GM21717 (cell line): ENCODE data around the gene C11orf16.
A peak's percentile ranks its signal among the peaks of the same experiment; 100 is the strongest.
"Not testable (repeated sequence)": the region's sequence is repeated elsewhere in the genome, so short reads cannot be mapped to it uniquely, and the experiment has no call there.

Source experiments
- ATAC-seq: cut with Tn5 transposase; IDR thresholded peaks from one replicate; pipeline ENCODE4 v1.9.1; 2021; ENCODE audit warnings: mild to moderate bottlenecking, moderate library complexity; ENCODE audit not compliant: unreplicated experiment

The C11orf16 gene

GRCh38 chr11:8937659-8938058, 4.9 kb upstream of the C11orf16 start:
- no peak for ATAC-seq

GRCh38 chr11:8937159-8937558, 4.4 kb upstream of the C11orf16 start:
- no peak for ATAC-seq

- not testable (repeated sequence) for ATAC-seq
Measured at GRCh38 chr11:8935789-8936188, 3.0 kb upstream of the C11orf16 start.

- ATAC-seq = no peak
Measured at GRCh38 chr11:8934742-8935488, 2.2 kb upstream of the C11orf16 start.

- ATAC-seq = no peak
Measured at GRCh38 chr11:8933931-8934330, 1.2 kb upstream of the C11orf16 start.

- ATAC-seq = no peak
Measured at GRCh38 chr11:8930456-8931175, 2.1 kb downstream of the C11orf16 start.

- no peak for ATAC-seq
Measured at GRCh38 chr11:8928981-8929615, 3.6 kb downstream of the C11orf16 start.

GRCh38 chr11:8928205-8928604, 4.5 kb downstream of the C11orf16 start:
- no peak for ATAC-seq

GRCh38 chr11:8927233-8927632, 5.5 kb downstream of the C11orf16 start:
- ATAC-seq = no peak

- no peak for ATAC-seq
Measured at GRCh38 chr11:8926236-8926635, 6.5 kb downstream of the C11orf16 start.

GRCh38 chr11:8925711-8926110, 7.0 kb downstream of the C11orf16 start:
- ATAC-seq = no peak

GRCh38 chr11:8922691-8923090, 10.1 kb downstream of the C11orf16 start:
- no peak for ATAC-seq

GRCh38 chr11:8917157-8917825, 15.5 kb downstream of the C11orf16 start:
- ATAC-seq = no peak

GRCh38 chr11:8914661-8915018, 18.1 kb downstream of the C11orf16 start:
- no peak for ATAC-seq

- no peak for ATAC-seq
Measured at GRCh38 chr11:8913961-8914660, 18.6 kb downstream of the C11orf16 start.

- peak; percentile 79 for ATAC-seq
Measured at GRCh38 chr11:8911029-8911823, 21.5 kb downstream of the C11orf16 start, which contains the start of gene AKIP1. Gene AKIP1, plus strand, starts transcription at chr11:8911189. Its CDS starts 261 bp downstream, at chr11:8911450.

- peak; percentile 5 for ATAC-seq
Measured at GRCh38 chr11:8910649-8911026, 22.1 kb downstream of the C11orf16 start.

GRCh38 chr11:8908099-8908498, 24.6 kb downstream of the C11orf16 start:
- no peak for ATAC-seq

- no peak for ATAC-seq
Measured at GRCh38 chr11:8907116-8907515, 25.6 kb downstream of the C11orf16 start.
